K562 (cell line): ENCODE data around the gene SGPP1. TPM values are rescaled to one million over a fixed set of nuclear protein-coding genes. Genes with fewer than 3 reads are reported as not detected.

Source experiments
- ATAC-seq: fragments of 200-7000 bp; cut with Tn5 transposase; 3 replicates; pipeline ENCODE4 v1.9.1; 2020; ENCODE audit warnings: moderate library complexity
- BruUV-seq: library from RNA; stranded (reverse); fragments of 400-500 nt; replicated peaks from 2 replicates; lab custom pipeline; 2021; lab: Mats Ljungman, UMichigan
- CTCF ChIA-PET: fragments of 300-600 bp; formaldehyde crosslinking; extraction: SDS; loops from one replicate; lab custom pipeline; 2021; ENCODE audit warnings: low intra/inter-chr PET ratio; lab: Yijun Ruan, JAX
- POLR2A ChIA-PET: fragments of 300-600, 350-650 bp; sonication (Branson Sonifier 250); formaldehyde crosslinking; extraction: SDS; loops from one replicate; lab custom pipeline; 2021; ENCODE audit warnings: antibody characterized with exemption, inconsistent platforms; lab: Yijun Ruan, JAX
- DNase-seq, 4 experiments: peaks; one replicate each; pipeline versions ENCODE4 v3.0.0 to v3.0.0-alpha.2; 2011 to 2018; ENCODE audit warnings: low spot score in 3 of 4, mixed read lengths in 3 of 4; ENCODE audit errors: extremely low read depth in 1 of 4
- FAIRE-seq: peaks from 2 replicates; lab custom pipeline; 2011; peaks lifted over from hg19 to GRCh38; lab: Jason Lieb, UNC
- H2AFZ ChIP-seq: 2 replicates; pipeline ENCODE4 v1.6.0; 2011; ENCODE audit warnings: low read depth, low read length, control low read depth, inconsistent platforms
- H3K27ac ChIP-seq: fragments of 200-600 bp; 3 replicates; pipeline ENCODE4 v1.8.0; 2011; ENCODE audit warnings: low read depth, mild to moderate bottlenecking, control low read depth, inconsistent platforms, low read length, moderate library complexity, mixed read lengths; ENCODE audit errors: extremely low read depth
- H3K27me3 ChIP-seq, 2 experiments: fragments of 300-600 bp in 1 of 2; 2 replicates in 1 of 2; 3 replicates in 1 of 2; pipeline versions ENCODE4 v1.6.0 to v1.8.0; 2011; ENCODE audit warnings: inconsistent platforms in 2 of 2, low read length in 2 of 2, mild to moderate bottlenecking in 1 of 2, mixed read lengths in 1 of 2, moderate library complexity in 1 of 2; ENCODE audit not compliant: control insufficient read depth in 2 of 2, insufficient read depth in 2 of 2
- H3K36me3 ChIP-seq: fragments of 300-600 bp; 3 replicates; pipeline ENCODE4 v1.8.0; 2011; ENCODE audit warnings: mild to moderate bottlenecking, low read length, inconsistent platforms; ENCODE audit not compliant: control insufficient read depth, insufficient read depth
- H3K4me1 ChIP-seq, 2 experiments: fragments of 200-600 bp in 1 of 2; replicated peaks in 1 of 2; 2 replicates in 1 of 2; 3 replicates in 1 of 2; pipeline versions ENCODE4 v1.5.1 to v1.8.0; 2011; ENCODE audit warnings: inconsistent platforms in 2 of 2, low read length in 2 of 2, mild to moderate bottlenecking in 1 of 2, mixed read lengths in 1 of 2, moderate library complexity in 1 of 2; ENCODE audit not compliant: control insufficient read depth in 2 of 2, insufficient read depth in 2 of 2
- H3K4me2 ChIP-seq: 2 replicates; pipeline ENCODE4 v1.6.1; 2011; ENCODE audit warnings: low read length, control low read depth, inconsistent platforms, mixed read lengths; ENCODE audit not compliant: insufficient read depth
- H3K4me3 ChIP-seq: fragments of 200-600 bp; sonication (generic), shearing (Covaris generic); 2 replicates; pipeline ENCODE4 v1.5.1; 2016; ENCODE audit warnings: control low read depth, inconsistent platforms
- H3K79me2 ChIP-seq: fragments of 200-600 bp; 3 replicates; pipeline ENCODE4 v1.8.0; 2011; ENCODE audit warnings: low read length, inconsistent platforms; ENCODE audit not compliant: control insufficient read depth, insufficient read depth
- H3K9ac ChIP-seq, 2 experiments: 2 replicates each; pipeline versions ENCODE4 v1.6.0 to v1.6.1; 2011; ENCODE audit warnings: low read depth in 2 of 2, low read length in 2 of 2, control low read depth in 1 of 2, inconsistent platforms in 1 of 2, mild to moderate bottlenecking in 1 of 2, mixed read lengths in 1 of 2; ENCODE audit not compliant: insufficient read depth in 1 of 2
- H3K9me1 ChIP-seq: one replicate; pipeline ENCODE4 v1.6.0; 2011; ENCODE audit warnings: inconsistent platforms, mild to moderate bottlenecking, low read length, moderate library complexity; ENCODE audit not compliant: control insufficient read depth, insufficient read depth
- H3K9me3 ChIP-seq: replicated peaks from 2 replicates; pipeline ENCODE4 v1.5.1; 2011; ENCODE audit warnings: low read depth, low read length, inconsistent platforms; ENCODE audit not compliant: control insufficient read depth, insufficient read depth
- H4K20me1 ChIP-seq: replicated peaks from 2 replicates; pipeline ENCODE4 v1.6.1; 2011; ENCODE audit warnings: low read length, inconsistent platforms, mixed read lengths; ENCODE audit not compliant: control insufficient read depth, insufficient read depth
- ARNT ChIP-seq, 2 experiments: fragments of 450-650 bp; IDR thresholded peaks; 2 replicates each; pipeline ENCODE4 v1.6.1; 2016; ENCODE audit warnings: mild to moderate bottlenecking in 1 of 2
- DEAF1 ChIP-seq: fragments of 450-650 bp; formaldehyde crosslinking; IDR thresholded peaks from 2 replicates; pipeline ENCODE4 v1.4.0; 2020; ENCODE audit warnings: mild to moderate bottlenecking, moderate library complexity
- HOXB6 ChIP-seq: fragments of 250-450 bp; sonication (Bioruptor Pico); IDR thresholded peaks from 2 replicates; pipeline ENCODE4 v1.5.1; 2022; ENCODE audit warnings: mild to moderate bottlenecking, borderline replicate concordance
- ILF3 ChIP-seq: fragments of 450-650 bp; IDR thresholded peaks from 2 replicates; pipeline ENCODE4 v1.6.1; 2018; ENCODE audit warnings: antibody characterized with exemption, mild to moderate bottlenecking, moderate library complexity, borderline replicate concordance
- NCOA6 ChIP-seq: fragments of 450-650 bp; IDR thresholded peaks from 2 replicates; pipeline ENCODE4 v1.6.1; 2017; ENCODE audit warnings: mild to moderate bottlenecking
- TCF7 ChIP-seq: sonication (generic); IDR thresholded peaks from 2 replicates; pipeline ENCODE4 v1.6.1; 2016; ENCODE audit warnings: antibody characterized with exemption, borderline replicate concordance
- ZNF121 ChIP-seq: sonication (generic); formaldehyde crosslinking; conservative IDR thresholded peaks from 2 replicates; pipeline ENCODE4 v1.8.0; 2022; ENCODE audit warnings: missing genetic modification reagents
- in situ Hi-C: fragments of 300-500 bp; cut with MboI; formaldehyde crosslinking; loops from 4 replicates; pipeline ENCODE4 v1.15.0; 2018; ENCODE audit warnings: inconsistent platforms, mixed read lengths
- intact Hi-C: fragments of 100-400 bp; cut with micrococcal nuclease; formaldehyde crosslinking; loops from 2 replicates; pipeline ENCODE4 v1.14.2; 2022
- polyA plus RNA-seq, 8 experiments: library from polyadenylated mRNA; depleted of rRNA in 4 of 8; stranded (reverse) in 5 of 8; unstranded in 3 of 8; fragments of >200 nt; fragmentation: Nextera tagmentation in 2 of 8; fragmentation: Illumina TruSeq in 1 of 8; extraction: Ambion mirVana in 2 of 8; extraction: Trizol in 1 of 8; gene quantifications; 2 replicates each; pipeline versions ENCODE4 v1.2.1 to v1.2.3, GENCODE V29; 2011 to 2014; ENCODE audit warnings: inconsistent platforms in 1 of 8, missing spikeins in 1 of 8
- total RNA-seq, 7 experiments: library from RNA; depleted of rRNA in 6 of 7; stranded (reverse); fragments of >200 nt in 6 of 7; fragmentation: Illumina TruSeq in 2 of 7; extraction: Trizol in 2 of 7; gene quantifications; 2 replicates each; pipeline versions ENCODE4 v1.2.1 to v1.2.3, GENCODE V29; 2011 to 2021; ENCODE audit warnings: low replicate concordance in 1 of 7

Gene SGPP1
- total and polyA plus RNA-seq, 9 of the 15 experiments (the other 6 are each of a cell fraction or from before 2014, with no cell fraction given): 2.2 to 7.3 (median 5.6) TPM

- TF ChIP-seq ILF3: no peak
- TF ChIP-seq ZNF121 (CRISPR knock-in tag): no peak
Observed at GRCh38 chr14:63727736-63728728, at the start of gene SGPP1 (continued).

GRCh38 chr14:63777024-63777423, 49.2 kb upstream of the SGPP1 start:
- Histone ChIP-seq H3K27me3 (no peaks in the 10 kb centered on the region; a peak in 1 of 5 replicates), H3K4me1 (no peaks in the 10 kb centered on the region), H3K27ac (no peak overlapping the region), H3K36me3 (no peaks in the 10 kb centered on the region), H3K79me2 (no peaks in the 10 kb centered on the region)
- no peak for DNase-seq
- POLR2A ChIA-PET: no interaction called here
- TF ChIP-seq NCOA6 (no peak), ARNT (IDR thresholded peaks at IDR 0.05) (no peak), DEAF1 (CRISPR knock-in tag) (no peak), HOXB6 (CRISPR knock-in tag) (no peak), TCF7 (no peak)
- TF ChIP-seq, all 486 proteins: peak for 0
- no peaks in the 10 kb centered on the region for H3K9me3 ChIP-seq
- ATAC-seq (no peak), FAIRE-seq (no peak)
- no peak overlapping the region for H3K4me3 ChIP-seq
- BruUV-seq: no TSS peak
- H2AFZ ChIP-seq: no peak overlapping the region
- intact Hi-C loops: loop anchor here (10.0 kb wide), 1 partner anchor 142 kb away; no protein-coding TSS in a partner anchor
- H4K20me1 ChIP-seq: no peaks in the 10 kb centered on the region
- no peaks in the 10 kb centered on the region for H3K9me1 ChIP-seq
- no peak overlapping the region for H3K9ac ChIP-seq
- H3K4me2 ChIP-seq: no peak overlapping the region
- in situ Hi-C loops: no loop called here
- CTCF ChIA-PET: no interaction called here
